ENCODE results near the gene PTPN23. TPM values are rescaled to one million over a fixed set of nuclear protein-coding genes. Genes with fewer than 3 reads are reported as not detected.
A peak's percentile ranks its signal among the peaks of the same experiment; 100 is the strongest.

The PTPN23 gene
- total RNA-seq, 1 donor from 2014 or later = 20.4 TPM

- DNase-seq (ENCODE audit: low spot score) = no peak
- no peak for ATAC-seq
Measured at GRCh38 chr3:47404955-47405790, 24.4 kb downstream of the PTPN23 start.

- ATAC-seq (no peak), DNase-seq (ENCODE audit: low spot score) (no peak)
Measured at GRCh38 chr3:47405820-47406761, 25.3 kb downstream of the PTPN23 start.

- no peak for DNase-seq (ENCODE audit: low spot score)
Measured at GRCh38 chr3:47406762-47407149, 25.9 kb downstream of the PTPN23 start.

GRCh38 chr3:47407237-47407636, 26.4 kb downstream of the PTPN23 start:
- ATAC-seq (no peak), DNase-seq (ENCODE audit: low spot score) (no peak)

More at GRCh38 chr3:47406762-47407149, 25.9 kb downstream of the PTPN23 start:
- ATAC-seq = peak; percentile 4

- DNase-seq (ENCODE audit: low spot score) = no peak
- ATAC-seq = peak; percentile 3
Measured at GRCh38 chr3:47407896-47408838, 27.3 kb downstream of the PTPN23 start.

- ATAC-seq (peak; percentile 3), DNase-seq (ENCODE audit: low spot score) (no peak)
Measured at GRCh38 chr3:47408839-47409229, 28.0 kb downstream of the PTPN23 start.

GRCh38 chr3:47409284-47409683, 28.5 kb downstream of the PTPN23 start:
- DNase-seq (ENCODE audit: low spot score) = no peak

GRCh38 chr3:47409688-47410416, 29.0 kb downstream of the PTPN23 start:
- DNase-seq (ENCODE audit: low spot score) = no peak

More at GRCh38 chr3:47409284-47409683, 28.5 kb downstream of the PTPN23 start:
- no peak for ATAC-seq

GRCh38 chr3:47410417-47410720, 29.5 kb downstream of the PTPN23 start:
- no peak for DNase-seq (ENCODE audit: low spot score)
- ATAC-seq = no peak

More at GRCh38 chr3:47409688-47410416, 29.0 kb downstream of the PTPN23 start:
- ATAC-seq = peak; percentile 2

- DNase-seq (ENCODE audit: low spot score) = no peak
Measured at GRCh38 chr3:47410801-47411646, 30.2 kb downstream of the PTPN23 start.

GRCh38 chr3:47411696-47412452, 31.1 kb downstream of the PTPN23 start:
- ATAC-seq (no peak), DNase-seq (ENCODE audit: low spot score) (no peak)

More at GRCh38 chr3:47410801-47411646, 30.2 kb downstream of the PTPN23 start:
- ATAC-seq = no peak

- DNase-seq (ENCODE audit: low spot score) = no peak
- no peak for ATAC-seq
Measured at GRCh38 chr3:47412453-47412756, 31.6 kb downstream of the PTPN23 start.

- DNase-seq (ENCODE audit: low spot score) (no peak), ATAC-seq (no peak)
Measured at GRCh38 chr3:47412842-47413520, 32.2 kb downstream of the PTPN23 start.

GRCh38 chr3:47413751-47414150, 32.9 kb downstream of the PTPN23 start:
- ATAC-seq (no peak), DNase-seq (ENCODE audit: low spot score) (no peak)

- DNase-seq (ENCODE audit: low spot score) (peak; percentile 51), ATAC-seq (peak; percentile 12)
Measured at GRCh38 chr3:47414161-47414564, 33.3 kb downstream of the PTPN23 start.

- DNase-seq (ENCODE audit: low spot score) = no peak
- ATAC-seq = no peak
Measured at GRCh38 chr3:47414666-47415587, 34.1 kb downstream of the PTPN23 start.

- DNase-seq (ENCODE audit: low spot score) = no peak
- no peak for ATAC-seq
Measured at GRCh38 chr3:47416041-47416440, 35.2 kb downstream of the PTPN23 start.
